ENCODE results near the gene ZNF816.
"Not testable (repeated sequence)": the region's sequence is repeated elsewhere in the genome, so short reads cannot be mapped to it uniquely, and the experiment has no call there.

Gene ZNF816

DNA sequence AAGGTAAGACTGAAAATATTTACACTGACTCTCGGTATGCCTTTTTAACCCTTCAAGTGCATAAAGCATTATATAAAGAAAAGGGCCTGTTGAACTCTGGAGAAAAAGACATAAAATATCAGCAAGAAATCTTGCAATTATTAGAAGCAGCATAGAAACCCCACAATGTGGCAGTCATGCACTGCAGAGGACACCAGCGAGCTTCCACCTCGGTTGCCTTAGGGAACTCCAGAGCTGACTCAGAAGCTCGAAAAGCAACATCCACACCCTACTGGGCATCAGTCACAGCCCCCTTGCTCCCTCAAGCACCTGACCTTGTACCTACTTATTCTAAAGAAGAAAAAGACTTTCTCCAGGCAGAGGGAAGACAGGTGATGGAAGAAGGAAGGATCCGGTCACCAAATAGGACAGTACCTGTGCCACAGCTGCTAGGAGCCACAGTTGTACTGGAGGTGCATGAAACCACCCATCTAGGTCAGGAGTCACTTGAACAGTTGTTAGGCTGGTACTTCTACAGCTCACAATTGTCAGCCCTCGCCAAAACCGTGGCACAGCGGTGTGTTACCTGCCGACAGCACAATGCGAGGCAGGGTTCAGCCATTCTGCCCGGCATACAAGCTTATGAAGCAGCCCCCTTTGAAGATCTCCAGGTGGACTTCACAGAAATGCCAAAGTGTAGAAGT is 2.9 kb downstream of the ZNF816 start:
- DNase-seq: no peak

DNA sequence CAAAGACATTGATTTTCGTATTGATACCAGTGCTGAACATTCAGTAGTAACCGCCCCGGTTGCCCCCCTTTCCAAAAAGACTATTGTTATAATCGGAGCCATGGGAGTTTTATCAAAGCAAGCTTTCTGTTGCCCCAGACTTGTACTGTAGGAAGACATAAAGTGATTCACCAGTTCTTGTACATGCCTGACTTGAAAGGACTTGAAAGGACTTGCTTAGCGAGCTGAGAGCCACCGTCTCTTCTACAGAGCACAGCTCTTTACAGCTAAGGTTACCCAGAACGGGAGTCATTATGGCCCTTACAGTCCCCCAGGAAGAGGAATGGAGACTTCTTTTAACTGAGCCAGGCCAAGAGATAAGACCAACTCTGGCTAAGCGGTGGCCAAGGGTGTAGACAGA is 5.1 kb downstream of the ZNF816 start:
- DNase-seq: no peak

DNA sequence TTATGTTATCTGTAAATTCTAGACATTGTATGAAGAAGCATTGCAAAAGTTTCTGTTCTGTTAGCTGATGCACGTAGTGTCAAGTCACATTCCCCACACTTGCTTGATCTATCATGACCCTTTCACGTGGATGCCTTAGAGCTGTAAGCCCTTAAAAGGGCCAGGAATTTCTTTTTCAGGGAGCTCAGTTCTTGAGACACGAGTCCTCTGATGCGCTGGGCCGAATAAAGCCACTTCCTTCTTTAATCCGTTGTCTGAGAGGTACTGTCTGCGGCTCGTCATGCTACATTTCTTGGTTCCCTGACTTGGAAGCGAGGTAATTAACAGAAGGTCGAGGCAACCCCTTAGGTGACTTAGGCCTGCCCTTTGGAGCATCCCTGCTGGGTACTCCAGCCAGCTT is 5.8 kb downstream of the ZNF816 start:
- DNase-seq: no peak

DNA sequence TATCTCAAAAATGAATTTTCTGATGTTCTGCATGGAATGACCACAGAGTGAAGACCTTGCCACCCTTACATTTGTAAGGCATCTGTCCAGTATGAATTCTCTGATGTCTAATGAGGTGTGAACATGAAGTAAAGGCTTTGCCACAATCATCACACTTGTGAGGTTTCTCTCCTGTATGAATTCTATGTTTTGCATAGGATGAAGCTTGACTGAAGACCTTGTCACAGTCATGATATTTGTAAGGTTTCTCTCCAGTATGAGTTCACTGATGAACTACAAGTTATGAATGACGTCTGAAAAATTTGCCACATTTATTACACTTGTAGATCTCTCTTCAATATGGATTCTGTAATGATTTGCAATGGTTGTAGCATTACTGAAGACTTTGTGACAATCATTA is 13.3 kb downstream of the ZNF816 start:
- no peak for DNase-seq

- DNase-seq: no peak
Measured at GRCh38 chr19:52948025-52948770, 14.5 kb downstream of the ZNF816 start.

DNA sequence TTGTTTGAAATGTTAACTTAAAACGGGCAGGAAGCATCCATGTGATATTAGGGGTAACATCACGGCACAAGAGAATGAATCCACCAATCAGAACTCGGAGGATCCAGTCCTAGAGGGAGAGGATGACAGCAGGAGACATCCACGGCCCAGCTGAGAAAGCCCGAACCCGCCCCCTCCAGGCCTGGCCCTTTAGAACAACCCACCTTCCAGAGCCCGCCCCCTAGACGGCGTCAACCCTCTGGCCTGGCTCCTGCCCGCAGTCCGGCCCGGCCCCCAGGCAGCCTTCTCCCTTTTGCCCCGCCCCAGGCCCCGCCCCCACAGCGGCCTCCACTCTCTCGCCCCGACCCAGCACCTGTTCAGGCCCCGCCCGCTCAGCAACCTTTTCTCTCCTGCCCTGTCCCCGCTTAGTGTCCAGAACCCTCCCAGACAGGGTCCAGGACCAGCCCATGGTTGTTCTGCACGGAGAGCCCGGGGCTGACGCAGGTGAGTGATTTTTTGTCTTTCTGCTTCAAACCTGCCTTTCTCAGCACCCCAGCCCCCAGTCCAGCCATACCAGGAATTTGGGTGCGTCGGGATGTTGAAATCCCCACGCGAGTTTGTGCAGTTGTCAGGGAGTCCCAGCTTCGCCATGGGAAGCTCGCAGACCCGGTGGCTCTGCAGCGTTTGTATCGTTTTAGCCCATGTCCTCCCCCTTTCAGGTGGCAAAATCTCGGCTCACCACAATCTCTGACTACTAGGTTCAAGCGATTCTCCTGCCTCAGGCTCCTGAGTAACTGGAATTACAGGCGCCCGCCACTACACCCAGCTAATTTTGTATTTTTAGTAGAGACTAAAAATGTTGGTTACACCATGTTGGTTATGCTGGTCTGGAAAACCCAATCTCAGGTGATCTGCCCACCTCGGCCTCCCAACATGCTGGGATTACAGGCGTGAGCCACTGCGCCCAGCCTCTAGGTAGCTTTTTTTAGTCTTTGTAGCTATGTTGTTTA is 16.1 kb downstream of the ZNF816 start:
- no peak for DNase-seq

DNA sequence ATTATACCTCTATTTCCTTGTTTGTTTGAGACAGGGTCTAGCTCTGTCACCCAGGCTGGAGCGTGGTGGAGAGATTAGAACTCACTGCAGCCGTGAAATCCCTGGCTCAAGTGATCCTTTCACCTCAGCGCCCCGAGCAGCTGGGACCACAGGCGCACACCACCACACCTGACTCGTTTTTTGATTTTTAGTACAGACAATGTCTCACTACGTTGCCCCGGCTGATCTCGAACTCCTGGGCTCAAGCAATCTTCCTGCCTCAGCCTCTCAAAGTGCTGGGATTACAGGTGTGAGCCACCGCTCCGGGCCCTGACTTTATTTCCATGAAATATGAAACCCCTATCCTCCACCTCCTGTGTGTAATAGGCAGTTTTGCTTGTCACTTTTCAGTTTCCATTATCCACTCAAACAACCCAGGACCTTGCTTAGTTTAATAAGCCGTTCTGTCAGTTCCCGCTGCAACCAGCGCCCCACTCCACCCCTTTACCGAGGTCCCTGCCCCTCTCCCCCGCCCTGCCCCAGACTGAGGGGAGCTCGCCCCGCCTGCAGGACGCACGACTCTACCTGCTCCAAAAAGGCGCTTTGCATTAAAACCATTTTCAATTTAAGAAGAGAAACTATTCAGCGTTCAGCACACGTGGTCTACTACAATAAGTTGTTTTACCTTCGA is 16.9 kb downstream of the ZNF816 start:
- no peak for DNase-seq

- not testable (repeated sequence) for DNase-seq
Measured at GRCh38 chr19:52944703-52945493, 17.8 kb downstream of the ZNF816 start.

GRCh38 chr19:52943884-52944643 is 18.6 kb downstream of the ZNF816 start:
- no peak for DNase-seq

DNA sequence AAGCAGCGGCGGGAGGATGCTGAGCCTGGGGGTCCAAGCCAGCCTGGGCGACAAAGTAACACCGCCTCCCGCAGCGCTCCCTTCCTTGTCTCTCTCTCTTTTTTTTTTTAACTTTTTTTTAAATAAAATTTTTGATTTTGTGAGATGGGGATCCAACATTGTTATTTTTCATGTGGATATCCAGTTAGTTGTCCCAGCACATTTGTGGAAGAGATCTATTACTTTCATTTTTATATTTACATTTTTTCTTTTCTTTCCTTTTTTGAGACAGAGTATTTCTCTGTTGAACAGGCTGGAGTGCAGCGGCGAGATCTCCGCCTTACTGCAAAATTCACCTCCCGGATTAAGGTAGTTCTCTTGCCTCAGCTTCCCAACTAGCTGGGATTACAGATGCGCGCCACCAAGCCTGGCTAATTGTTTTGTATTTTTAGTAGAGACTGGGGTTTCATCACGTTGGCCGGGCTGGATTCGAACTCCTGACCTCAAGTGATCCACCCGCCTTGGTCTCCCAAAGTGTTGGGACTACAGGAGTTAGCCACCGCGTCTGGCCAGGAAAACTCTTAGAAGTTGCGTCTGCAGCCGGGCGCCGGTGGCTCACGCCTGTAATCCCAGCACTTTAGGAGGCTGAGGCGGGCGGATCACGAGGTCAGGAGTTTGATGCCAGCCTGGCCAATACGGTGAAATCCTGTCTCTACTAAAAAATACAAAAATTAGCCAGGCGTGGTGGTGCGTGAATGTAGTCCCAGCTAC is 19.4 kb downstream of the ZNF816 start:
- DNase-seq: no peak

GRCh38 chr19:52942386-52943133 is 20.1 kb downstream of the ZNF816 start:
- peak; percentile 92 for DNase-seq

DNA sequence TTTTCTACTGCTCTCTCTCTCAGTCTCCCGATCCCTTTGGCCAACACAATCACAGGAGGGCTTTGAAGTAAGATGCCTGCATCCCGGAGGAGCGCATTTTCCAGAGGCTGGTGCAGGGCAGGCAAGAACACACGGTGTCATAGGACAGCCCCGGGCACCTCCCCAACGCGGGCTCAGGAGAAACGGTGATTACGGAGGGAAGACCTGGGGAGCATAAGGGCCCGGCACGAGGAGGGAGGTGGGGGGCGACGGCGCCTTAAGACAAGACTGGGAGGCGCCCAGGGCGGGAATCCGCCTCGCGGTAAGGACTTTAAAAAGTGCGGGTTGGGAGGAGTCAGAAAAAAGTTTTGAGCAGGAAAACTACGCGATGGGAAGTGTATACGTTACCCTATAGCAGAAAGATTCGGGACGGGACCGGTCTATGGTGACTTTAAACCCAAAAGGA is 20.7 kb downstream of the ZNF816 start:
- peak; percentile 8 for DNase-seq

DNA sequence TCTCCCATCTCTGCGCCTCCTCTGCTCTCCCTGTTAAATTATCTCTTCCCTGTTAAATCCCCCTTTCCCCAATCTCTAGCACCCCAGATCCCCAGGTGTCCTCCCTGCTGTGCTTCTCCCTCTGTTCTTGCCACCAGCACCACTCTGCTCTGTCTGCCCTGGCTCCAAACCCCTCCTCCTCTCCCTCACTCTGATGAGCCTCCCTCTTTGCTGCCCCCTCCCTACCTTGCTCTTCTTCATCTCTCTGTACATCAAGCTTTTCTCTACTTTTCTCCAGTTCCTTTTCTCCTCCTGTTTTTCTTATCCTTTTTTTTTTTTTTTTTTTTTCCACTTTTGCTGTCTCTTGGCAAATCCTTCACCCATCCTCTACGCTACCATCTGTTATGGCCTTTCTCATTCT is 21.2 kb downstream of the ZNF816 start:
- not testable (repeated sequence) for DNase-seq

GRCh38 chr19:52940905-52941304 is 21.8 kb downstream of the ZNF816 start:
- DNase-seq: not testable (repeated sequence)

DNA sequence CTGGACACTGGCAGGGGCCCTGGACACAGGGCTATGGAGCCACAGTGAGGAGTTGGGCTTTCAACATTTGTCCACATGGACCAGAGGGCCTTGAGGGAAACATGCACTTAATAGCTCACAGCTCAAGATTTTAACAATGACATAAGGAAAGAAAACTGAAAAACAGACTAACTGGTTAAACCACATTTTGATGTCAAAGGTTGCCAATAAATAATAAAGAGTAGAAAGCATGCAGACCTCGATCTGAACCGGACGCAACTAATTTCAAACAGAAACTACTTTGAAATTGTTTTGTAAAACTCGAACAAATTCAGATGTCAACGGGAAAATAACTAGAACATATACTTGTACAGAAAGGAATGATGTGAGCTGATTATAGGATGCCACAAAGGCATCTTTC is 23.9 kb downstream of the ZNF816 start:
- no peak for DNase-seq

DNA sequence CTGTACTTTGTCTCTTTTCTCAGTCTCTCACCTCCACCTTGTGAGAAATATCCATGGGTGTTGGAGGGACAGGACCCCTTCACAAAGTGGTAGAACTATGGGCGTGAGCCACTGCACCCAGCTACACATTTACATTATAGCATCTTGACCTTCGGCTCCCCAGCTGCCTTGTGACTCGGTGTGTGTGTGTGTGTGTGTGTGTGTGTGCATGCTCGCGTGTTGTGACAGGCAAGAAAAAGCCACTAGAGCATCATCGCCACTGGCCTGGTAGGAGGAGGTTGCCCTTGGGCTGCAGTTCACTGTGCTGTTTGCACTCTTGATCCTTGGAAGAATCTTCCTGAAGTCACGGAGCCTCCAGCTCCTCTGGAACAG is 25.7 kb downstream of the ZNF816 start:
- no peak for DNase-seq

- no peak for DNase-seq
Measured at GRCh38 chr19:52936151-52936953, 26.3 kb downstream of the ZNF816 start.

DNA sequence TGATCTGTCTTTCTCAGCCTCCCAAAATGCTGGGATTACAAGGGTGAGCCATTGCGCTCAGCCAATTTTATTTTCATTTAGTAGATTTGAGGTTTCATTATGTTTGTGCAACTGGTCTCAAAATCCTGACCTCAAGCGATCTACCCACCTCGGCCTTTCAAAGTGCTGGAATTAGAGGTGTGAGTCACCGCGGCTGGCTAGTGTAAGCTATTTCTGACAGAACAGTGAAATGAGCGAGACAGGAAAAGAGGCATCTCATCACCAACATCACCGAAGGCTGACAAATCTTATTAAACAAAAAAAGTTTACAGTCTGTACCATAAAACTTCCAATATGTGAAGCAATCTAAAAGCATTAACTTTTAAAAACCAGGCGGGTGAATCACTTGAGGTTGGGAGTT is 27.2 kb downstream of the ZNF816 start:
- DNase-seq: no peak

DNA sequence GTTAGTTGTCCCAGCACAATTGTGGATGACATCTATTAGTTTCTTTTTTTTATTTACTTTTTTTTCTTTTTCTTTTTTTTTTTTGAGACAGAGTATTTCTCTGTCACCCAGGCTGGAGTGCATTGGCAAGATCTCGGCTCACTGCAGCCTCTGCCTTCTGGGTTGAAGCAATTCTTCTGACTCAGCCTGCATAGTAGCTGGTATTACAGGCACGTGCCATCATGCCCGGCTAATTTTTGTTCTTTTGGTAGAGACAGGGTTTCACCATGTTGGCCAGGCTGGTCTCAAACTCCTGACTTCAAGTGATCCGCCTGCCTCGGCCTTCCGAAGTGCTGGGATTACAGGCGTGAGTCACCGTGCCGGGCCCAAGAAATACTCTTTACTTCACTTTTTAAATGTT is 38.0 kb downstream of the ZNF816 start:
- not testable (repeated sequence) for DNase-seq
